Epithelial cell of esophagus (primary cell): ENCODE measurements around the gene HSPA1B.

Experiments
- DNase-seq: peaks from one replicate; pipeline ENCODE4 v3.0.0; 2010; ENCODE audit warnings: low read depth
- H3K4me3 ChIP-seq: 2 replicates; pipeline ENCODE4 v1.5.1; 2011; ENCODE audit warnings: mild to moderate bottlenecking, low read length, control low read depth
- CTCF ChIP-seq: IDR thresholded peaks from 2 replicates; pipeline ENCODE4 v1.5.1; 2011; ENCODE audit warnings: low read depth, mild to moderate bottlenecking, low read length, control low read depth, inconsistent platforms; ENCODE audit not compliant: insufficient read depth; ENCODE audit errors: missing control alignments

HSPA1B gene

GRCh38 chr6:31829633-31830283 lies 2.2 kb downstream of the HSPA1B start:
- DNase-seq = peak; percentile 63
- peak overlapping the region; percentile 67 for H3K4me3 ChIP-seq
- peak; percentile 25 for TF ChIP-seq CTCF

- H3K4me3 ChIP-seq = peak overlapping the region; percentile 67
- TF ChIP-seq CTCF = no peak
- DNase-seq = no peak
Measured at GRCh38 chr6:31830886-31831335, 3.4 kb downstream of the HSPA1B start.

- H3K4me3 ChIP-seq = peak overlapping the region; percentile 67
- no peak for TF ChIP-seq CTCF
- peak; percentile 46 for DNase-seq
Measured at GRCh38 chr6:31831350-31832215, 4.0 kb downstream of the HSPA1B start.

GRCh38 chr6:31834367-31835250 lies 7.1 kb downstream of the HSPA1B start:
- no peak for TF ChIP-seq CTCF
- DNase-seq = peak; percentile 80
- peak overlapping the region; percentile 92 for H3K4me3 ChIP-seq

- H3K4me3 ChIP-seq = peak overlapping the region; percentile 92
- no peak for TF ChIP-seq CTCF
- DNase-seq = no peak
Measured at GRCh38 chr6:31836047-31836473, 8.5 kb downstream of the HSPA1B start.

GRCh38 chr6:31836474-31837368 lies 9.2 kb downstream of the HSPA1B start:
- peak overlapping the region; percentile 92 for H3K4me3 ChIP-seq
- peak; percentile 18 for TF ChIP-seq CTCF
- no peak for DNase-seq
